Activated T-cell treated with anti-CD3 and anti-CD28 coated beads, Interleukin-2, amount 50 U/mL, for 72 hours (primary cell): ENCODE measurements around the gene SCARF2. TPM values are rescaled to one million over a fixed set of nuclear protein-coding genes. Genes with fewer than 3 reads are reported as not detected.
"Not testable (repeated sequence)": the region's sequence is repeated elsewhere in the genome, so short reads cannot be mapped to it uniquely, and the experiment has no call there.

ENCODE experiments used
- ATAC-seq, 2 donors: fragments of 150-1000 bp; cut with Tn5 transposase; replicated peaks in 1 of 2; 2 replicates each; pipeline ENCODE4 v1.10.0; 2021; ENCODE audit warnings: moderate library complexity in 2 of 2, mild to moderate bottlenecking in 1 of 2
- DNase-seq, 2 donors: peaks; one replicate each; pipeline ENCODE4 v3.0.0; 2021 to 2022; ENCODE audit warnings: mixed read lengths in 1 of 2
- H3K27ac Mint-ChIP-seq: one replicate; pipeline ENCODE4 v1.8.0; 2022; ENCODE audit warnings: mild to moderate bottlenecking, moderate library complexity, mixed read lengths
- H3K27me3 Mint-ChIP-seq: one replicate; pipeline ENCODE4 v1.8.0; 2022; ENCODE audit warnings: low read depth, mixed read lengths
- H3K36me3 Mint-ChIP-seq, 2 donors: one replicate each; pipeline ENCODE4 v1.8.0; 2022; ENCODE audit warnings: mixed read lengths in 2 of 2, mild to moderate bottlenecking in 1 of 2; ENCODE audit not compliant: insufficient read depth in 2 of 2
- H3K4me1 Mint-ChIP-seq: one replicate; pipeline ENCODE4 v1.8.0; 2022; ENCODE audit warnings: low read depth, mixed read lengths
- H3K4me3 Mint-ChIP-seq, 2 donors: one replicate each; pipeline ENCODE4 v1.8.0; 2022; ENCODE audit warnings: mild to moderate bottlenecking in 2 of 2, mixed read lengths in 2 of 2, moderate library complexity in 2 of 2
- H3K9me3 Mint-ChIP-seq, 2 donors: one replicate each; pipeline ENCODE4 v1.8.0; 2022; ENCODE audit warnings: mixed read lengths in 2 of 2
- total RNA-seq, 2 donors: library from RNA; stranded (reverse); gene quantifications; one replicate each; pipeline ENCODE4 v1.2.3, GENCODE V29; 2022

Gene SCARF2
- total RNA-seq, 2 donors from 2014 or later = 1.0 to 1.4 TPM

DNA sequence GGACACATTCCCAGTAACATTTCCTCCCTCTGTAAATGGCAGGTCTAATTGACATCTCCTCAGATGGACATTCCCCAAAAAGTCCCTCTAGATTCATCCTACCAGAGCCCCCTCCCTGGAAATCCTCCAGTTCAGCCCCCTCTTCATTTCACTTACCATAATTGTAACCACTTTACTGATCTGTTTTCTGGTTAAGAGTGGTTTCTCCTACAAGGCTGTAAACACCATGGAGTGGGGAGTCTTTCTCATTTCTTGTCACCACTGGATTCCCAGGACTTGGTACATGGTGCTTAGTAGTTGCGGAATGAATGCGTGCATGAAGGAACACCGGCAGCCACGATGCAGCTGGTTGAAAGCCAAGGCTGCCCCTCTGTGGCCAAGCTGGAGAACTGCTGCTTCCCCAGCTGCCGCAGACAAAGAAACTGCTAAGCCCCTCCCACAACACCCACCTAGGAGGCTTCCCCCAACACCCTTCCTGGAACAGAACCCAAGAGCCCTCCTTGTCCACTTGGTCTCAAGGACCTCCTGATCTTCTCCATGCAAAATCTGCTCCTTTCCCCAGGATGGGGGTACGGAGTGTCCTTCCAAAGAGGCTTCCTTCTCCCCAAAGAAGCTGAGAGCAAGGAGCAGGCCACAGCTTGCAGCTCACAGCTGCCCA lies 18.6 kb upstream of the SCARF2 start:
- peak; percentile 76 to 78 for DNase-seq
- Mint-ChIP-seq H3K36me3 (peaks cover 5 to 7% of the 10 kb centered on the region in 2 donors), H3K4me1 (peaks cover 33% of the 10 kb centered on the region), H3K9me3 (no peaks in the 10 kb centered on the region), H3K27ac (no peak overlapping the region), H3K27me3 (no peaks in the 10 kb centered on the region), H3K4me3 (peak overlapping the region; percentile 16 to 44)
- ATAC-seq = peak; percentile 89 to 92

DNA sequence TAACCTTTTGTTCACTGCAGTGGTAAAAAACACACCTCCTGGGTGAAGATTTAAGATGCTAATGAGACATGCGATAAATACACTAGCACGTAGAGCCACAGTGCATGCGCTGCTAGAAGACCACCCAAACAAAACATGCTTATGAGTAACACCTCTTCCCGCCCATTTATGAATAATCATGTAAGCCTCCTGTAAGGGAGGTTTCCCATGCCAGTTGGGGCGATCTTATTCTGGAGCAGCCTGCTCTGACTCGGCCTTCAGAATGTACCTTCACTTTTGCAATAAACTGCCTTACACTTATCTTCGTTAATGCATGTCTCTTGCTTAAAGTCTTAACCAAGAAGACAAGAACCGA lies 18.1 kb upstream of the SCARF2 start:
- no peak overlapping the region for H3K27ac Mint-ChIP-seq
- H3K9me3 Mint-ChIP-seq = no peaks in the 10 kb centered on the region
- peaks cover 5 to 7% of the 10 kb centered on the region in 2 donors for H3K36me3 Mint-ChIP-seq

DNA sequence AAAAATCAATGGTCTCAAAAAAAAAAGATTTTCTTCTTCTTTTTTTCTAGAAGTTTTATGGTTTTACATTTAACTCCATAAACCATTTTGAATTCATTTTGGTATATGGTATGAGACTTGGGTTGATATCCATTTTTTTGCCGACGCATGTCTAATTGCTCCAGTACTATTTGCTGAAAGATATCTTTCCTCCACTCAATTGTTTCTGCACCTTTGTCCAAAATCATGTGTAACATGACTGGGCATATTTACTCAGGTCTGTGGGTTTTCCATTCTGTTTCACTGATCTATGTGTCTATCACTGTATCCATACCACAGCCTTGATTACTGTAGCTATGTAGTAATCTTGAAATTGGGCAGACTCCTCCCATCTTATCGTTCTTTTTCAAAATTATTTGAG lies 15.6 kb upstream of the SCARF2 start:
- no peak for DNase-seq
- Mint-ChIP-seq H3K36me3 (peaks cover 3 to 7% of the 10 kb centered on the region in 2 donors), H3K9me3 (no peaks in the 10 kb centered on the region), H3K4me3 (no peak overlapping the region), H3K27me3 (no peaks in the 10 kb centered on the region), H3K27ac (no peak overlapping the region), H3K4me1 (peaks cover 24% of the 10 kb centered on the region)
- ATAC-seq = no peak

More for the DNA sequence above, 18.1 kb upstream of the SCARF2 start:
- H3K27me3 Mint-ChIP-seq = no peaks in the 10 kb centered on the region
- ATAC-seq (no peak), DNase-seq (no peak)
- H3K4me3 Mint-ChIP-seq = peak overlapping the region in 1 of 2 donors; percentile 44
- peaks cover 29% of the 10 kb centered on the region for H3K4me1 Mint-ChIP-seq

DNA sequence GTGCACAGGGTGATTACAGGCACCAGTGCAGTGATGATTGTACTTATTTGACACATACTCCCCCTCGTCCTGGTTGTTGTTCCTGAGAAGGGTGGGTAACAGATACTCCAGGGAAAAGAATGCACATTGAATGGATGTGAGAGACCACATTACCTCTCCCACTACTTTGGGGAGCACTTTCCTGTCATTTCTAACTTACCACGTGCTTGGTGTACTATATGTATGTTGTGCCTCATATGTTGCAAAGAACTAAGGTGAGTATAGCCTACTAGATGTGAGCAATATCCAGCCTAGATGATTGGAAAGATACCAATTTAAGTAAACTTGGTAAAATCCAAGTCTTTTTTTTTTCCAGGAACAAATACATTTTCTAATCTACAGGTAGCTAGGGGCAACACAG lies 14.3 kb upstream of the SCARF2 start:
- no peak for ATAC-seq
- no peaks in the 10 kb centered on the region for H3K27me3 Mint-ChIP-seq
- no peak overlapping the region for H3K4me3 Mint-ChIP-seq
- peaks cover 3 to 7% of the 10 kb centered on the region in 2 donors for H3K36me3 Mint-ChIP-seq
- H3K4me1 Mint-ChIP-seq = peaks cover 24% of the 10 kb centered on the region
- no peak overlapping the region for H3K27ac Mint-ChIP-seq
- no peak for DNase-seq
- no peaks in the 10 kb centered on the region for H3K9me3 Mint-ChIP-seq

DNA sequence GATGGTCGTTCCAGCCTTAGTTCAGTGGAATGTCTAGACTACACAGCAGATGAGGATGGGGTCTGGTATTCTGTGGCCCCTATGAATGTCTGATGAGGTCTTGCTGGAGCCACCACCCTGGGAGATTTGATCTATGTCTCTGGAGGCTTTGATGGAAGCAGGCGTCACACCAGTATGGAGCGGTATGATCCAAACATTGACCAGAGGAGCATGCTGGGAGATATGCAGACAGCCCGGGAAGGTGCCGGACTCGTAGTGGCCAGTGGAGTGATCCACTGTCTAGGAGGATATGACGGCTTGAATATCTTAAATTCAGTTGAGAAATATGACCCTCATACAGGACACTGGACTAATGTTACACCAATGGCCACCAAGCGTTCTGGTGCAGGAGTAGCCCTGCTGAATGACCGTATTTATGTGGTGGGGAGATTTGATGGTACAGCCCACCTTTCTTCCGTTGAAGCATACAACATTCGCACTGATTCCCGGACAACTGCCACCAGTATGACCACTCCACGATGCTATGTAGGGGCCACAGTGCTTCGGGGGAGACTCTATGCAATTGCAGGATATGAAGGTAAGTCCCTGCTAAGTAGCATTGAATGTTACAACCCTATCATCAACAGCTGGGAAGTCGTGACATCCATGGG lies 13.6 kb upstream of the SCARF2 start:
- not testable (repeated sequence) for DNase-seq, ATAC-seq, H3K4me3 Mint-ChIP-seq, H3K27me3 Mint-ChIP-seq, H3K27ac Mint-ChIP-seq, H3K9me3 Mint-ChIP-seq
- Mint-ChIP-seq H3K4me1 (peaks cover 17% of the 10 kb centered on the region), H3K36me3 (peaks cover 3 to 11% of the 10 kb centered on the region in 2 donors)

DNA sequence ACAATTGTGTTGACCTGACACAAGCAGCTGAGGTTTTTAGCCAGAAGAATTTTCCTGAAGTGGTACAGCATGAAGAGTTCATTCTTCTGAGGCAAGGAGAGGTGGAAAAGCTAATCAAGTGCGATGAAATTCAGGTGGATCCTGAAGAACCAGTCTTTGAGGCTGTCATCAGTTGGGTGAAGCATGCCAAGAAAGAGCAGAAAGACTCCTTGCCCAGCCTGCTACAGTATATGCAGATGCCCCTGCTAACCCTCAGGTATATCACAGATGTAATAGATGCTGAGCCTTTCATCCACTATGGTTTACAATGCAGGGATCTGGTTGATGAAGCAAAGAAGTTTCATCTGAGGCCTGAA lies 12.9 kb upstream of the SCARF2 start:
- H3K4me3 Mint-ChIP-seq = no peak overlapping the region

DNA sequence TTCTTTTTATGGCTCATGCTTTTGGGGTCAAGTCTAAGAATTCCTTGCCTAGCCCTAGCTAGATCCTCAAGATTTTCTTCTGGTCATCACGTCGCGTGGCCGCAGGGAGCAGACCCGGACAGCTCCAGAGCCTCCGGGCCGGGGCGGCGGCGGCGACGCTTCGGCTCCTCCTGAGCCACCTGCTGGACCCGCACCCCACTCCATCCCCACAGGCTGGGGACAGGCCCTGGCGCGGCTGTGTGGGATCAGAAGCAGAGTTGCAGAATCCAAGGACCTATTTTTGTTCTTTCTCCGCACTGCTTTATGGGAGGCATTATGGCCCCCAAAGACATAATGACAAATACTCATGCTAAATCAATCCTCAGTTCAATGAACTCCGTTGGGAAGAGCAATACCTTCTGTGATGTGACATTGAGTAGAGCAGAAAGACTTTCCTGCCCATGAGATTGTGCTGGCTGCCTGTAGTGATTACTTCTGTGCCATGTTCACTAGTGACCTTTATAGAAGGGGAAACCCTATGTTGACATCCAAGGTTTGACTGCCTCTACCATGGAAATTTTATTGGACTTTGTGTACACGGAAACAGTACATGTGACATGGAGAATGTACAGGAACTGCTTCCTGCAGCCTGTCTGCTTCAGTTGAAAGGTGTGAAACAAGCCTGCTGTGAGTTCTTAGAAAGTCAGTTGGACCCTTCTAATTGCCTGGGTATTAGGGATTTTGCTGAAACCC lies 12.4 kb upstream of the SCARF2 start:
- Mint-ChIP-seq H3K27ac (no peak overlapping the region), H3K4me1 (peaks cover 4% of the 10 kb centered on the region), H3K9me3 (no peaks in the 10 kb centered on the region), H3K36me3 (peaks cover 3 to 6% of the 10 kb centered on the region in 2 donors), H3K4me3 (no peak overlapping the region), H3K27me3 (no peaks in the 10 kb centered on the region)
- ATAC-seq = no peak
- no peak for DNase-seq

More for the DNA sequence above, 12.9 kb upstream of the SCARF2 start:
- H3K36me3 Mint-ChIP-seq = peaks cover 3 to 6% of the 10 kb centered on the region in 2 donors
- ATAC-seq = no peak
- no peak overlapping the region for H3K27ac Mint-ChIP-seq
- peaks cover 10% of the 10 kb centered on the region for H3K4me1 Mint-ChIP-seq
- no peaks in the 10 kb centered on the region for H3K9me3 Mint-ChIP-seq
- DNase-seq = no peak
- H3K27me3 Mint-ChIP-seq = no peaks in the 10 kb centered on the region

DNA sequence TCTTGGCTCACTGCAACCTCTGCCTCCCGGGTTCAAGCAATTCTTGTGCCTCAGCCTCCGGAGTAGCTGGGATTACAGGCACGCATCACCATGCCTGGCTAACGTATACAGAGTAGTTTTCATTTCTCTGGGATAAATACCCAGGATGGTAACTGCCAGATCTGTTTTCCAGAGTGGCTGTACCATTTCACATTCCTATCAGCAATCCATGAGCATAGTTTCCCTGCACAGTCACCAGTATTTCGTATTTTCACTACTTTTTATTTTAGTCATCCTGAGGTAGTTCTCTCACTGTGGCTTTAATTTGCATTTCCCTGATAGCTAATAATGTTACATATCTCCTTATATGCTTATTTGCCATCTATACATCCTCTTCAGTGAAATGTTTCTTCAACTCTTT lies 11.0 kb upstream of the SCARF2 start:
- Mint-ChIP-seq H3K27ac (no peak overlapping the region), H3K4me1 (no peaks in the 10 kb centered on the region), H3K27me3 (no peaks in the 10 kb centered on the region), H3K9me3 (no peaks in the 10 kb centered on the region), H3K36me3 (peaks cover 2 to 6% of the 10 kb centered on the region in 2 donors), H3K4me3 (no peak overlapping the region)
- DNase-seq = no peak
- ATAC-seq = no peak

DNA sequence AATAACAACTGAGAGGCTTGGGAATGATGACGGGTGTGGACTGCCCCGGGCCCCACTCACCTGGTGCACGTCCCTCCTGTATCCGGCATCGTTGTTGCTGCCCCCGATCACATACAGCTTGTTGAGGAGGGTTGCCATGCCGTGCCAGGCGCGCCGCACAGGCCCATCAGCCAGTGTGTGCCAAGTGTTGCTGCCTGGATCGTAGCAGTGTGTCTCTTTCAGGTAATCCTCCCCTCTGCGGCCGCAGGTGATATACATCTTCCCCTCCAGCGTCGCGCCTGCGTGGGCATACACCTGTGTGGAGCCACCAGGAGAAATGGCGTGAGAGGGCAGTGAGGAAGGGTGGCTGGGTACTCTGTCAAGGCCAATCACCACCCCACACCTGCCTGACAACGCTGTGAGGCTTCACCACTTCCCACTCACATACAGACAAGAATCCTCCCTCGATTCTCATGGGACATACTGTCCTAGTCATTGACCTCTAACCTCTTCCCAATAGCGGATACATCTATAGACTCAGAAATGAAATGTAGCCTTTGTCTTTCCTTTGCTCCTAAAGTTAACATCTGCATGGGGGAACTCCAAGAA lies 8.9 kb upstream of the SCARF2 start:
- Mint-ChIP-seq H3K27ac (no peak overlapping the region), H3K4me3 (no peak overlapping the region), H3K4me1 (no peaks in the 10 kb centered on the region), H3K9me3 (no peaks in the 10 kb centered on the region), H3K27me3 (no peaks in the 10 kb centered on the region), H3K36me3 (peaks cover 2 to 6% of the 10 kb centered on the region in 2 donors)
- DNase-seq (no peak), ATAC-seq (no peak)

DNA sequence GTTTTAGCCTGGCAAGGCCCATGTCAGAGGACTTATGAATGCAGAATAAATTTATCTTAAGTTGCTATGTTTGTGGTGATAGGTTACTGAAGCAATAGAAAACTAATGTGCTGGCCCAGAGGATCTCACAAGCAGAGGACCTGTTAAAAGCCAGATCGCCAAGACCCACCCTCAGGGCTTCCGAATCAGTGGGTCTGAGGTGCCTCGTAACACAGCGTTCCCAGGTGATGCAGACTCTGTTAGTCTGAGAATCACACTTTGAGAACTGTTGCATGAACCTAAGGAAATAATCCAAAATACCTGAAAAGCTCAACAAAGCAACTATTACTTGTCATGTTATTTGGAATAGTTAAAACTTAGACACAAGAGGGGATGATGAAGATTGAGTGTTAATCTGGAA lies 6.7 kb upstream of the SCARF2 start:
- no peak overlapping the region for H3K4me3 Mint-ChIP-seq
- no peaks in the 10 kb centered on the region for H3K27me3 Mint-ChIP-seq
- no peak overlapping the region for H3K27ac Mint-ChIP-seq
- ATAC-seq (no peak), DNase-seq (no peak)
- H3K4me1 Mint-ChIP-seq = no peaks in the 10 kb centered on the region
- peaks cover 2 to 6% of the 10 kb centered on the region in 2 donors for H3K36me3 Mint-ChIP-seq
- no peaks in the 10 kb centered on the region for H3K9me3 Mint-ChIP-seq

DNA sequence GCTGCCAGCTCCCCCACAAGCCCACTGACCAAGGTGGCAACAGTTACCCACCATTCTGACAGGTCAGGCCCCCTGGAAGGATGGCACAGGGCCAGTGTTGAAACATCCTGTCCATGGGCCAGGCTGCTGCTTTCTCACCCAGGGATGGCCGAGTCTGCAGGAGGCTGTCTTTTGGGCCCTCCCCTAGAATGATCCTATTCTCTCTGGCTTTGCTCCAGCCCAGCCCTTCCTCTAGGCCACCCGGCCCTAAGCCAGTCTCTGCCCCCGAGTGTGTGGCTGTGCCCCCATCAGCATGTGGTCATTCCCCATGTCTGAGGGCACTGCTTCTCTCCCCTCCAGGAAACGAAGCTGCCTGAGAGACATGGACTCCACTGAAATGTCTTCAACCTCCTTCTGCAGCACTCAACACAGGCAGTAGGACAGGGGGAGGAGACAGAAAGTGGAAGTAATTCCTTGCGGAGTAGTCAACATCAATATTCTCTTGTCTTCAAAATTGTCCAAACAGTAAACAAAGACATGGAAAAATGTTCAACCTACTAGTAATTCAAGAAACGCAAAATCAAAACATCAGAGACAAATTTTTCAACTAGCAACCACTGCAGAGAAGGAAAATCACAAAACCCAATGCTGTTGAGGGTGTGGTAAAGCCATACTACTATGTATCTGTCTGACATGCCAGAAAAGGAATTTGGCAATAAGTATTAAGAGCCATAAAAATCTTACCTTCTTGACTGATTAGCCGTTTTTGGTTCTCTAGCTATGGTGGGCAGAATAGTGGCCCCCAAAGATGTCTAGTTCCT lies 5.1 kb upstream of the SCARF2 start:
- DNase-seq = no peak
- Mint-ChIP-seq H3K27me3 (peaks cover 8% of the 10 kb centered on the region), H3K27ac (no peak overlapping the region), H3K36me3 (peaks cover 2 to 6% of the 10 kb centered on the region in 2 donors), H3K4me3 (no peak overlapping the region), H3K9me3 (no peaks in the 10 kb centered on the region), H3K4me1 (no peaks in the 10 kb centered on the region)
- no peak for ATAC-seq

DNA sequence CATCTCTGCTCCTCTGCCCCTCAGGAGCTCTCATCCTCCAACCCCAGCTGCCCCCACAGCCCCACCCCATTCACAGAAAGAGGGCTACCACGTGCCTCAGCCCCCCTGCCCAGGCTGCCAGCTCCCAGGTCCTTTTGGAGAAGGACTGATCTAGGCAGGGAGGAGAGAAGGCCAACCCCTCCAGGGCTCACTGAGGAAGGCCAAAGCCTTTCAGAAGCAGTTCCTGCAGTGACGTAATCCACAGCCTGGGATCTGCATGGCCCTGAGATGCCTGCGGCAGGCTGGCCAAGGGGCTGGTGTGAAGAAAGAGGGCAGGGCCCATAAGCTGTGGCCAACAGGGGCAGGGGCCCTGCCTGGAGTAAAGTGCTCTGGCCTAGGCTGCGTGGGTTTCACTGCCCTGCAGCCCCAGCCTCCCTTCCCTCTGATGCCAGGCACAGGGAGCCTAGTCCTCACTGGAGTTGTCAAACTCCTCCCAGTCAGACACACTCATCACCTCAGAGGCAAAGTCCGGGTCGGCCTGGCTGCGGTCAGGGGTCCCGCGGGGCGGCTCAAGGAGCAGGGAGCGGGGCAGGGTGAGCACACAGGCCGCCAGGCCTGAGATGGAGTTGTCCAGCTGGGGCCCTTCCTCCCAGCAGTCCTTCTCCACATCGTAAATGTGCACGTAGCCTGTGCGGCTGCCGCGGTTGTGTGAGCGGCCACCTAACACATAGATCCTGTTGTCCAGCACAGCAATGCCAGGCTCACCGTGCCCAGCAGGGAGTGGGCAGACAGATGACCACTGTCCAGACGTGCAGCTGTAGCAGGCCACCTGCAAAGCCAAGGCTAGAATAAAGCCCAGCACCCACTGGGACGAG lies 4.2 kb upstream of the SCARF2 start:
- Mint-ChIP-seq H3K9me3 (no peaks in the 10 kb centered on the region), H3K27ac (no peak overlapping the region), H3K4me3 (no peak overlapping the region), H3K36me3 (peaks cover 2 to 6% of the 10 kb centered on the region in 2 donors), H3K4me1 (peaks cover 5% of the 10 kb centered on the region), H3K27me3 (peaks cover 14% of the 10 kb centered on the region)
- ATAC-seq (no peak), DNase-seq (no peak)
